ENCODE measurements around the gene ADGRD1.
A peak's percentile ranks its signal among the peaks of the same experiment; 100 is the strongest.

ADGRD1 gene

DNA sequence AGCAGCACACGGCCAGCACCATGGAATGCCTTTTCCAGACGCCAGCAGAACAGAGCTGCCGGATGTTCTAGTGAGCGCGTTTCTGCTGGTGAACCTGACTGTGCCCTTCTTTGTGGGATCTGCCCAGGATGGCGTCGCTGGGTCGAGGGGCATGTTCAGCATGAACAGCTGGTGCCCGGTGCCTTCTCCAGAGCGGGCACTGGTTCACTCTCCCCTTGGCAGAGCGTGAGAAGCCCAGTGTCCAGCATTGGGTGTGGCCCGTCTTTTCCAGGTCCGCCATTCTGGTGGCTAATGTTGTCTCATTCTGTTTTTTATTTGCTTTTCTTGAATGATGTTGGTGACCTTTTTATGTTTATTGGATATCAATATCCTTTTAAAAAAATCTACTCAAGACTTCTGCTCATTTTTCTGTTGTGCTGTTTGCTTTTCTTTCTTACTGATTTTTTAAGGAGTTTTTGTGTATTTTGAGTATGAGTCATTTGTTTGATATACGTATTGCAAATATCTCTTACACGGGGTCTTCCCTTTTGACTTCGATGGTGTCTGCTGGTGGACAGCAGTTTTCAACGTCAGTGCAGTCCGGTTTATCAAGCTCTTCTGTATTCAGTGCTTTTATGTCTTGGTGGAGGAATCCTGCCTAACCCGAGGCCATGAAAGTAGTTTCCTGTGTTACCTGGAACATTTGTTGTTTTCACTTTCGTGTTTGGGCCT is 74.3 kb downstream of the ADGRD1 start:
- peak; percentile 29 for DNase-seq

GRCh38 chr12:131028587-131029338 is 75.1 kb downstream of the ADGRD1 start:
- DNase-seq: peak; percentile 9

DNA sequence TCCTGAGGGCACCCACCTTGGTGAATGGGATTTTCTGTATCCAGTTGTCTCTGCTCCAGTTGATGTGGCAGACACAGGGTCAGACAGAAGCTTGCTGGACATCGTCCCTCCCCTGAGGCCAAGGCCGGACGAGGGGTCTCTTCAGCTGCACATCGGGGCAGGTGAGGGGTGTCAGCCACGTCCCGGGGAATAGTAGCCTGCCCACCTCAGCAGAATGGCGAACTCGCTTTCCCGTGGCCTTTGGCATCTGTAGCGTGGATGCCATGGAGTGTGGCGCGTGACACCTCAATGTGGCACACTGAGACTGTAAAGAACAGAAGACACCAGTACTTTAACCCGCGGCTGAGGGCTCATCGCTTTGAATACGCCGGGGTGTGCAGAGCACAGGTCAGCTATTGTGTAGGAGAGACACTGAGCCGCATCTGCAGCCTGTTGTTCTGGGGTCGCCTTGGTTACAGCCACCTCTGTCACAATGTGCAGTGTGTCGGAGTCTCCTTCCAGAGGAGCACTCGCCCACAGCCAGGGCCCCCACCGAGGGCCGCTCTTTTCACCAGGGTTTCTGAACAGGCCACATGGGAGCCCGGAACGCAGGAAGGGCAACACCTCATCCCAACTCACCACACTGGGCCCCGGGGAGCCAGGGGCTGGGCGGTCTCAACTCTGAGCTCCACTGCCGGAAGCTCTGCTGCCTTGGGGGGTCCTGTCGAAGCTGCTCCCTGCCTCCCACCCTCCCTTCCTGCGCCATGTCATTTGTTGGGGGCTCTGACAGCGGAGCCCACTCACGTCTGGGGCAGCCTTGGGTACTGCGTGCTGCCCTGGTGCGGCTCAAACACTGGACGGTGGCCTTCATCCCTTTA is 77.0 kb downstream of the ADGRD1 start:
- DNase-seq: no peak

DNA sequence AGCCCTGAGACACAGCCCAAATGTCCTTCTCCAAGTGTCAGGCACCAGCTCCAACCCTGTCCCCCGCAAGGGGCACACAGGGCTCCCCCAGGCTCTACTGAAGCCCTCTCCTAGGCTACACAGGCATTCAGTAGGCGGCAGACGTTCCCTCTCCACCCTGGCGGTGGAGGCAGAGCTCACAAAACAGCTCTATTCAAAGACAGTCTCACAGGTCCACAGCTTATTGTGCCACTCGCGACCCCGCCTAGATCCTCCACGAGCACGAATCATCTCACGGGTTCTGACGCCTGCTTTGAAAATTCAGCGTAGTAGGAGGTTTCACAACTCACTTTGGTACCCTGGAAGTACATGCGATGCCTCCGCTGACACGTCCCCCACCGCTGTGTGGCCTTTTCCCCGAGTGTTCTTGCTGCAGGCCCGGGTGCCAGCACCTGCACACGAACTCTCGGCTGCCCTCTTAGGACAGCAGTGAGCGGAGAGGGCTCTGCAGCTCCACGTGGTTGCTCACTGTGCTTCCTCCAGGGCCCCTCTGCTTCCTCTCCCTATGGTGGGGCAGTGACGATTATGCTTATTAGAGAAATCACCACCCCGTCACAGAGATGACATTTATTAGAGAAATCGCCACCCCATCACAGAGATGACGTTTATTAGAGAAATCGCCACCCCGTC is 78.5 kb downstream of the ADGRD1 start:
- no peak for DNase-seq

DNA sequence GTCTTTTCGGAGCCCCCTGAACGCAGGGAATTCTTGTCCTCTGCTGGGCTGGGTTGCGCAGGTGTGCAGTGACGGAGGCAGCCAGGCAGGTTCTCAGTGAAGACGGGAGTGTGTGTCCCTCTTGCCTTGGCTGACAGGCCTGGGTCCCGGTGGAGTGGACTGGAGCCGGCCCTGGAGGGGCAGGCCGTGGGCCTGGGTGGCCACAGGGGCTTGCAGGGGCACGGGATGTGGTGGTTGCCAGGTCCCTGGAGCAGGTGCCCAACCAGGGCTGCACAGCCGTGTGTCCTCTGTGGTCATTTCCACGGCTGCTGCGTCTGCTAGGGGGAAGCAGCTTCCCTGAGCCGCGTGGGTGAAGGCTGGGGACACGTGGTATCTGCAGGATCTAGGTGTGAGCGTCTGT is 79.8 kb downstream of the ADGRD1 start:
- DNase-seq: no peak

- no peak for DNase-seq
These were observed 80.3 kb downstream of the ADGRD1 start for GRCh38 chr12:131033886-131034482.

GRCh38 chr12:131034631-131035244 is 81.0 kb downstream of the ADGRD1 start:
- no peak for DNase-seq

GRCh38 chr12:131035245-131035681 is 81.6 kb downstream of the ADGRD1 start:
- no peak for DNase-seq

DNA sequence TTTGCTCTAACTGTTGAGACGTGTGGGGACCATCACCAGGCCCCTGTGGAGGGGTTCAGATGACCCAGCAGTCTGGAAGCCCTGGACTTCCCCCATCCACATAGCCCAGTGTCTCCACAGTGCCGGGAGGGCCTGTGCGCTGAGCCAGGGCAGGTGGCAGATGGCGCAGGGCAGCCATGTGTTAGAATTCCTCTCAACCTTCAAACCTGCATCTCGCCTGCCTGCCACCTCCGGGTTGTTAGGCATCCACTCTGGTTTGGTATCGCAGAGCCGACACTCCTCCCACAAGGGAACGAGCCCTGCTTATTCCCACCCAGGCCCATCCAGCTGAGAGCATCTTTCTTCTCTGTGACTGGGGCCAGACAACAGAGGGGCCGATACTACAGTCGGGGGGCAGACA is 84.5 kb downstream of the ADGRD1 start:
- no peak for DNase-seq

GRCh38 chr12:131038961-131039950 is 85.5 kb downstream of the ADGRD1 start:
- DNase-seq: no peak

DNA sequence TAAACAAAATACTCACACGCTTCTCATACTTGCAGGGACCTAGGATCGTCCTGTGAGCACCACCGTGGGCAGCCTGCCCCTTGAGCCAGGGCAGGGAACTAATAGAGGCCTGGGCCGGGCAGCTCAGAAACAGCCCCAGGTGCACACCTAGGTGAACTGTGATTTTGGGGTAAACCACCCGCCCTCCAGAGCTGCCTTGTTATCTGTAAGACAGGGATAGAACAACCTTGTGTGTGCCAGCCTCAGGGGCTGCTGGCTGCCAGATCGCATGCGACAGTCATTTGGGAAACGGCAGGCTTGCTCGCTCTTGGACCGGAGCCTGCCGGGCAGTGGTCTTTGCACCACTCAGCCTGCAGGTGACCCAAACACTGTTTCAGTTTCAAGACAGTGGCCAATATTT is 86.8 kb downstream of the ADGRD1 start:
- no peak for DNase-seq

DNA sequence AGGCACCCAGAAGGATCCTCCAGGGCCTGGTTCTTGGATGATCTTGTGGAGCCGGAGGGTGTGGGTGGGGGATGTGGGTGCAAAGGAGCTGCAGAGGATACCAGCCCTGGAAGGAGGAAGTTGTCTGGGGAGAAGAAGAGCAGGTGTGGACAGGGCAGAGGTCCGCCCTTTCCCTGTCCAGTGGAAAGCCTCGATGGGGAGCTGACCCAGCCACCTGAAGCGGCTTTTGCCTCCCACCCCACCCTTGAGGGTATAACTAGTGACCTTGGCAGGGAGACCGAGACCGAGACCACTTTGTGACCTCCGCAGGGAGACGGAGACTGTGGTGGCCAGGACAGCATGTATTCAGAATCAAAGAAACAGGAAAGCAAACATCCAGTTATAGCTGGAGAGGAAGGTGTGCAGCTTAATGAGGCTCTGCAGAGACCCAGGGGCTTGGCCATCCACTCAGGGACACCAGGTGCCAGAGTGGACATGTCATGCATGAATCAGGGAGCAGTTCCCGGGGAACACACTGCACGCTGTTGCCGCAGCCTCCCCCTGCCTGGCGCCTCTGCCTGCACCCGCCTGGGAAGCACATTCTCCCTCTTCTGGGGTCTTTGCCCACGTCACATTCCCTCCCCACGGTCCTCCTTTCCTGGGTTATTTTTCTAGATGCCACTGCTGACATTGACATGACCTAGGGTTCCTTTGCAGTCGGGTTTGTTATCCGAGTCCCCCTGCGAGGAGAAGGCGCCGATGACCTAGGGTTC is 87.7 kb downstream of the ADGRD1 start:
- DNase-seq: no peak

GRCh38 chr12:131041968-131042833 is 88.5 kb downstream of the ADGRD1 start:
- no peak for DNase-seq

- DNase-seq: no peak
These were observed 89.1 kb downstream of the ADGRD1 start for GRCh38 chr12:131042834-131043245.

GRCh38 chr12:131043401-131043871 is 89.7 kb downstream of the ADGRD1 start:
- no peak for DNase-seq

- DNase-seq: no peak
These were observed 90.4 kb downstream of the ADGRD1 start for GRCh38 chr12:131044136-131044535.

- DNase-seq: no peak
These were observed 91.2 kb downstream of the ADGRD1 start for GRCh38 chr12:131044760-131045381.
